Smooth muscle cell (in vitro differentiated cells): ENCODE measurements around the gene POFUT2. TPM values are rescaled to one million over a fixed set of nuclear protein-coding genes. Genes with fewer than 3 reads are reported as not detected.

Experiments
- DNase-seq: peaks from one replicate; lab custom pipeline; 2025; ENCODE audit not compliant: unreplicated experiment; lab: John Stamatoyannopoulos, UW
- H2AFZ ChIP-seq: fragments of 200-600 bp; sonication (generic); 2 replicates; pipeline ENCODE4 v1.6.0; 2016; ENCODE audit warnings: antibody characterized with exemption, low read depth, mild to moderate bottlenecking
- H3F3A ChIP-seq: fragments of 200-600 bp; sonication (generic); 2 replicates; pipeline ENCODE4 v1.6.0; 2017; ENCODE audit warnings: antibody characterized with exemption, low read depth
- H3K27ac ChIP-seq: fragments of 200-600 bp; sonication (generic); 2 replicates; pipeline ENCODE4 v1.5.1; 2016; ENCODE audit warnings: low read depth, mild to moderate bottlenecking
- H3K27me3 ChIP-seq: fragments of 200-600 bp; sonication (generic); 2 replicates; pipeline ENCODE4 v1.6.1; 2016; ENCODE audit warnings: low read depth, mild to moderate bottlenecking
- H3K36me3 ChIP-seq: fragments of 200-600 bp; sonication (generic); 2 replicates; pipeline ENCODE4 v1.5.1; 2016; ENCODE audit warnings: low read depth
- H3K4me1 ChIP-seq: fragments of 200-600 bp; sonication (generic); 2 replicates; pipeline ENCODE4 v1.5.1; 2016; ENCODE audit warnings: low read depth
- H3K4me2 ChIP-seq: fragments of 200-600 bp; sonication (generic); 2 replicates; pipeline ENCODE4 v1.6.0; 2016; ENCODE audit warnings: mild to moderate bottlenecking
- H3K4me3 ChIP-seq: fragments of 200-600 bp; sonication (generic); 2 replicates; pipeline ENCODE4 v1.5.1; 2016; ENCODE audit warnings: mild to moderate bottlenecking
- H3K79me2 ChIP-seq: fragments of 200-600 bp; sonication (generic); 2 replicates; pipeline ENCODE4 v1.6.0; 2016; ENCODE audit warnings: low read depth, mild to moderate bottlenecking
- H3K9ac ChIP-seq: fragments of 200-600 bp; sonication (generic); 2 replicates; pipeline ENCODE4 v1.6.0; 2016; ENCODE audit warnings: low read depth
- H3K9me3 ChIP-seq: fragments of 200-600 bp; sonication (generic); replicated peaks from 2 replicates; pipeline ENCODE4 v1.5.1; 2016; ENCODE audit warnings: low read depth
- H4K20me1 ChIP-seq: fragments of 200-600 bp; sonication (generic); 2 replicates; pipeline ENCODE4 v1.6.0; 2016; ENCODE audit warnings: low read depth
- WGBS: methylation state at CpG from one replicate; pipeline ENCODE4 v1.1.7; 2016; ENCODE audit warnings: low lambda C conversion rate; 5-methylcytosine and 5-hydroxymethylcytosine counted together
- polyA plus RNA-seq: library from polyadenylated mRNA; unstranded; fragments of >200 nt; fragmentation: Nextera tagmentation; extraction: Ambion mirVana; gene quantifications from 2 replicates; pipeline ENCODE4 v1.2.1, GENCODE V29; 2016
- total RNA-seq: library from RNA; depleted of rRNA; stranded (reverse); fragments of >200 nt; gene quantifications from 2 replicates; pipeline ENCODE4 v1.2.3, GENCODE V29; 2014
- TF ChIP-seq, protein P1 (sequence below): fragments of 200-600 bp; sonication (generic); IDR thresholded peaks from 2 replicates; pipeline ENCODE4 v1.5.1; 2017; ENCODE audit warnings: borderline replicate concordance, mild to moderate bottlenecking, antibody characterized with exemption; ENCODE audit not compliant: insufficient read depth, poor library complexity, severe bottlenecking

POFUT2 gene
- total and polyA plus RNA-seq, 2 experiments from 2014 or later = 32.1 to 70.0 TPM

DNA sequence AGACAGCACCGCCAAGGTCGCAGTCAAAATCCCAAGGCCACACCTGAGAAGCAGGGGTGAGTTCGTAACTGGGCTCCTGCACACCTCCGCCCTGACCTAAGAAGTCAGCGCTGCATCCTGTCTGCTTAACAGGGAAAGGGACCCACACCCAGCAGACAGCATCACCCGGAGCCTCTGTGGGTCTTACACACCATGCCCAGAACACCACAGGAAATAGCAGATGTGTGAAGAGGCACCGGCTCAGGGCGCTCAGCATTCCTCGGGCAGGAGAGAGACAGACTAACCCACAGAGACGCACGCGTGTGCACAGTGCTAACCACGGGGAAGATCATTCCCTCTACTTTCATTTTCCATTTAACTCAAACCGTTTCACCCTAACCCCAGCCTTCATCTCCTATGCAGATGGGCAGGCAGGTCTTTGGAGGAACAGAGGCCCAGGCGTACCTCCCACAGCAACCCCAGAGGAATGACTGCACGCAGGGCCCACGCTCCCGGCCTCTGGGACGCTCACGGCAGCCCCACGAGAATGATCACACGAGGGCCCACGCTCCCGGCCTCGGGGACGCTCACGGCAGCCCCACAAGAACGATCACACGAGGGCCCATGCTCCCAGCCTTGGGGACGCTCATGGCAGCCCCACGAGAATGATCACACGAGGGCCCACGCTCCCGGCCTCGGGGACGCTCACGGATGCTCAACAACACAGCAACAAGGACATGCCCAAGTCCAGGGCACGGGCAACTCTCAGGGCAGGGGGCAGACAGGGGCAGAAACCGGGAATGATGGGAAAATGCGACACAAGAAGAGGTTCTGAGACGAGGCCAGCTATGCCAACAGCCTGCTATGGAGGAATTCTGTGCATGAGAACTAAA, 20.9 kb downstream of the POFUT2 start:
- Histone ChIP-seq H3K9ac (no peak overlapping the region), H2AFZ (no peak overlapping the region), H3K36me3 (peaks cover 12% of the 10 kb centered on the region), H3K4me3 (no peak overlapping the region), H3K4me1 (no peaks in the 10 kb centered on the region), H3K27ac (no peak overlapping the region), H3K4me2 (no peak overlapping the region), H3K79me2 (peaks cover 21% of the 10 kb centered on the region), H3K9me3 (peaks cover 5% of the 10 kb centered on the region), H3K27me3 (no peaks in the 10 kb centered on the region), H4K20me1 (peaks cover 67% of the 10 kb centered on the region), H3F3A (no peaks in the 10 kb centered on the region)
- no peak for DNase-seq
- 97% methylated on average over 41 of the region's 41 CpGs for WGBS
- TF ChIP-seq, protein P1, sequence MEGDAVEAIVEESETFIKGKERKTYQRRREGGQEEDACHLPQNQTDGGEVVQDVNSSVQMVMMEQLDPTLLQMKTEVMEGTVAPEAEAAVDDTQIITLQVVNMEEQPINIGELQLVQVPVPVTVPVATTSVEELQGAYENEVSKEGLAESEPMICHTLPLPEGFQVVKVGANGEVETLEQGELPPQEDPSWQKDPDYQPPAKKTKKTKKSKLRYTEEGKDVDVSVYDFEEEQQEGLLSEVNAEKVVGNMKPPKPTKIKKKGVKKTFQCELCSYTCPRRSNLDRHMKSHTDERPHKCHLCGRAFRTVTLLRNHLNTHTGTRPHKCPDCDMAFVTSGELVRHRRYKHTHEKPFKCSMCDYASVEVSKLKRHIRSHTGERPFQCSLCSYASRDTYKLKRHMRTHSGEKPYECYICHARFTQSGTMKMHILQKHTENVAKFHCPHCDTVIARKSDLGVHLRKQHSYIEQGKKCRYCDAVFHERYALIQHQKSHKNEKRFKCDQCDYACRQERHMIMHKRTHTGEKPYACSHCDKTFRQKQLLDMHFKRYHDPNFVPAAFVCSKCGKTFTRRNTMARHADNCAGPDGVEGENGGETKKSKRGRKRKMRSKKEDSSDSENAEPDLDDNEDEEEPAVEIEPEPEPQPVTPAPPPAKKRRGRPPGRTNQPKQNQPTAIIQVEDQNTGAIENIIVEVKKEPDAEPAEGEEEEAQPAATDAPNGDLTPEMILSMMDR = no peak

DNA sequence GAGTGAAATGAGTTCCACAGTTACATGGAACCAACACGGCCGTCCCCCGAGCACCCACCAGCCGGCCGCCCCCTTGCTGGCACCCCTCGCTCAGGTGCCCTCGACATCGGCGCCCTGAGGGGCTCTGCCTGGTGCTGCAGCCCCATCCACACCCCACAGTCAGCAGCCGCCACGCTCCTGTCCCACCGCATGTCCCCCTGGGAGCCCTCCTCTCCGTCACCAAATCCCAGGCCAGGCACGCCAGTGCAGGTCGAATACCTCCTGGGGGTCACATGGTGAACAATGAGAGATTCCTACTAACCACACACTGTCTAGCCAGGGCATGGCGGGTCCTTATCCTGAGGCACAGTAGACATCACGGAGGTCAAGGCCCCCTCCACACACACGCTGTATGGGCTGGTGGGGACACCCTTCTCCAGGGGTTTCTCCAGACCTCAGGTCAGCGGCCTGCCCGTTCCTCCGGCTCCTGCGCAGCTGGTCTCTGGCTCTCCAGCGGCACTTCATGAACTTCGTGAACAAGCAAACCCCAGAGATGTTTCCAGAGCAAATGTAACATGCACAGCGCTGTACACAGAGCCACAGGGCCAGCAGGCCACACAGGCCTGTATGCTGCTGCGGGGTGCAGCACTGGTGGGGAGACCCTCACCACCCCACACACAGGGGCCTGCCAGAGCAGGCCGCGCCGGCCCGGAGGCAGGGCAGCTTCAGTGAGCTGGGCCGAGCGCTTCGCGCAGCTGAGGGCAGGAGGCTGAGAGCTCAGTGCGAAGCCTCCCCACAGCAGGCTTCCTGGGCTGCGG, 21.8 kb downstream of the POFUT2 start:
- Histone ChIP-seq H3K27me3 (no peaks in the 10 kb centered on the region), H3K4me2 (no peak overlapping the region), H4K20me1 (peaks cover 59% of the 10 kb centered on the region), H3K9ac (no peak overlapping the region), H3F3A (peaks cover 4% of the 10 kb centered on the region), H3K4me3 (no peak overlapping the region), H3K9me3 (no peaks in the 10 kb centered on the region), H3K79me2 (peaks cover 13% of the 10 kb centered on the region), H2AFZ (no peak overlapping the region), H3K27ac (no peak overlapping the region), H3K4me1 (no peaks in the 10 kb centered on the region), H3K36me3 (peaks cover 4% of the 10 kb centered on the region)
- DNase-seq = no peak
- 98% methylated on average over 32 of the region's 36 CpGs for WGBS
- TF ChIP-seq, protein P1 = no peak

DNA sequence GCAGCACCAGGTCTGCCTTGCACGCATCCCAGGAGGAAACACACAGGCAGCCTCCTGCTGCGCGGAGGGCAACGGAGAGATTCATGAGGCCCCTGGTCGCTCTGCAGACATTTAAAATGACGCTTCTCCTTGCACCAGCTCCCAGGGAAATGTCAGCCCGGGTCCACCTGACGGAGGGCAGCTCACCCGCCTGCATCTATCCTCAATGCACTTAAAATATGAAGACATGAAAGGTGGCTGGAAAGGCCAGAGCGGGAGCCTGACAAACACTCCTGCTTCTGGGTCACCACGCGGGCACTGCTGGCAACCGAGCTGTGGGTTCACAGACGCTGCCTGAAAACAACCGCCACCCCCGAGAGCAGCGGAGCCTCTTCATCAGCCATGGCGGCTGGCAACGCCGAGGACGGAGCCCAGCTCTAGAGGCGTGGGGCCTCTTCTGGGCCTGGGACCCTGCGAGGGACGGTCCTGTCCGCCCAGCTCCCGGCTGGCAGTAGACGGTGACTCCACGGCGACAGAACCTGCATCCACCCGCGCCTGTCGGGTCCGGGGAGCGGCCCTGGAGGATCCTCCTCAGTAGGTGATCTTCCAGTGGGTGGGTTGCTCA, 22.7 kb downstream of the POFUT2 start:
- Histone ChIP-seq H3K79me2 (peaks cover 3% of the 10 kb centered on the region), H3K4me3 (no peak overlapping the region), H3K36me3 (no peaks in the 10 kb centered on the region), H4K20me1 (peaks cover 50% of the 10 kb centered on the region), H3K9ac (no peak overlapping the region), H3K27me3 (no peaks in the 10 kb centered on the region), H3F3A (peaks cover 4% of the 10 kb centered on the region), H3K27ac (no peak overlapping the region), H3K4me1 (no peaks in the 10 kb centered on the region), H3K4me2 (no peak overlapping the region), H2AFZ (no peak overlapping the region), H3K9me3 (no peaks in the 10 kb centered on the region)
- no peak for DNase-seq
- TF ChIP-seq, protein P1 = no peak
- WGBS = 97% methylated on average over 34 of the region's 34 CpGs
